Stimulated activated CD8-positive, alpha-beta memory T cell treated with anti-CD3 and anti-CD28 coated beads, Interleukin-15, amount 100 ng/mL, for 24 hours (primary cell): ENCODE results near the gene SAMD13.
"Not testable (repeated sequence)": the region's sequence is repeated elsewhere in the genome, so short reads cannot be mapped to it uniquely, and the experiment has no call there.

Experiments
- DNase-seq: peaks from one replicate; pipeline ENCODE4 v3.0.0-alpha.2; 2020; ENCODE audit warnings: low read depth

The SAMD13 gene

DNA sequence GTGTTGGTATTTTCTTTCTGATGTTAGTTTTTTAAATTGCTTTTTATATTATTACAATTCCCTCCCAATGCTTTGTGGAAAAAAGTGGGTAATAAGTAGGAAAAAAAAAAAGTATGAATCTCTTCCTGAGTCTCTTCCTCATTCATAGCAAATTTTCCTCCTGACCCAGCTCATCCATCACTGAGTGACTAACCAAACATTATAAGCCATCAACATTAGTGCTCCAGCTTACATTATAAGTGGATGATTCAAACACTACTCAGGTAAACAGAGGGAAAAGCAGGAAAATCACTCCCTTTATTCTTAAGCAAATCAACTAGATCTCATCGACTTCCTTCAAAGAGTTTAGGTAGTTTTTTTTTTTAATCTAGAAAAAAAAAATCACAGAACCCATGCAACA is 15.4 kb upstream of the SAMD13 start:
- DNase-seq = no peak

DNA sequence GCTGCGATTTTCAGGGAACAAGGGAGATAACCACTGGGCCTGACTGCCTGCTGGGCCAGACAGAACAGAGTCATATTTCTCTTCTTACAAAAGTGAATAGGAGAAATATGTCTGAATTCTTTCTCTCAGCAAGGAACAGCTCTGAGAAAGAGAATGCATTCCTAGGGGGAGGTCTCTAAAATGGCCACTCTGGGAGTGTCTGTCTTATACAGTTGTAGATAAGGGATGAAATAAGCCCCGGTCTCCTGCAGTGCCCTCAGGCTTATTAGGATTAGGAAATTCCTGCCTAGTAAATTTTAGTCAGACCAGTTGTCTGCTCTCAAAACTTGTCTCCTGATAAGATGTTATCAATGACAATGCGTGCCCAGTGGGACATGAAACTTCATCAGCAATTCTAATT is 14.1 kb upstream of the SAMD13 start:
- DNase-seq = not testable (repeated sequence)

DNA sequence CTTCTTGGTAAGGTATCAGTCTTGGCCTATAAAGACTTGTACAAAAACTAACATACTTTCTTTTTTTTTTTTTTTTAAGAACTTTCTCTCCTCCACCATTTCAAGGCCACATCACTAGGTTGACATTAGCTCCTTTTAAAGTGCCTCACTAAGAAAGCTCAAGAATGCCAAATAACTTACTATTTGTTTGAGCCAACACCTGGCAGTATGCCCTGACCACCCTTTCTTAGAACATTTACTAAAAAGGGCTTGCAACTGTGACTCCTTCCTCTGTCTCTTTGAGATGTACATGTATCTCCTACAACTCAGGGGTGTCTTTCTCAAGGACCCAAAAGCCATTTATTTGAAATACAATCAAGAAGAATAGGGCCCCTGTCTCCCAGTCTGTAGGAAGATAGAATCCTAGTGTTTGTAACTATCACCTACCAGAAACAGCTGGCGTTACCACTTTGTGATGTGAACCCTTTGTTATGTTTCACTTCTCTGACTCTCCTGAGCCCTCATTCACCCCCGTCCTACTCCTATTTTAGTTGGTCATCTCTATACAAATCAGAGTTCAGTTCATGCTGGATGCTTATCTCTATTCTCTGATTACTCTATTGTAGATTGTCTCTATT is 12.2 kb upstream of the SAMD13 start:
- DNase-seq = no peak

- no peak for DNase-seq
Measured at GRCh38 chr1:84291882-84292655, 9.4 kb upstream of the SAMD13 start.

- no peak for DNase-seq
Measured at GRCh38 chr1:84293766-84294165, 7.7 kb upstream of the SAMD13 start.

DNA sequence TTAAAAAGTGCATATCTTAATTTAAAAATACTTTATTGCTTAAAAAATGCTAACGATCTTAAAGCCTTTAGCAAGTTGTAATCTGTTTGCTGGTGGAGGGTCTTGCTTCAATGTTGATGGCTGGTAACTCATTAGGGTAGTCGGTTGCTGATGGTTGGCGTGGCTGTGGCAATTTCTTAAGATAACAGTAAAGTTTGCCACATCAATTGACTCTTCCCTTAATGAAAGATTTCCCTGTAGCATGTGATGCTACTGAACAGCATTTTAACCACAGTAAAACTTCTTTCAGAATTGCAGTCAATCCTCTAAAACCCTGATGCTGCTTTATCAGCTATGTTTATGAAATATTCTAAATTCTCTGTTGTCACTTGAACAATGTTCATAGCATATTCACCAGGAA is 6.8 kb upstream of the SAMD13 start:
- no peak for DNase-seq

GRCh38 chr1:84297546-84298244 is 3.8 kb upstream of the SAMD13 start:
- DNase-seq = no peak

DNA sequence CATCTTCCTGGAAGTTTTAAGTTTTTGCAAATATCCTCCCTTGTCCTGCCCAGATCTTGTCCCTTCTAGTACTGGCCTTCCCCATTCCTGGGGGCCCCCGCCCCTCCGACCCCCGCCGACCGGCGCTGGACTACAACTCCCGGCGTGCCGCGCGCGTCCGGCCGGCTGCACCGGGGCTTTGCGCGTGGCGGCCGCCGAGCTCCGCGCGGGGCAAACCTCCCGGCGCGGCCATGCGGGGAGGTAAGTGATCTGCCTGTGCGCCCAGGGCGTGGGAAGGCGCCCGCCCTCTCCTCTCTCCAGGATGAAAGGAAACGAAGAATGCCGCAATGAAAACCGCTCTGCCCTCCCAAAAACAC is 3.2 kb upstream of the SAMD13 start:
- DNase-seq = peak; percentile 24

DNA sequence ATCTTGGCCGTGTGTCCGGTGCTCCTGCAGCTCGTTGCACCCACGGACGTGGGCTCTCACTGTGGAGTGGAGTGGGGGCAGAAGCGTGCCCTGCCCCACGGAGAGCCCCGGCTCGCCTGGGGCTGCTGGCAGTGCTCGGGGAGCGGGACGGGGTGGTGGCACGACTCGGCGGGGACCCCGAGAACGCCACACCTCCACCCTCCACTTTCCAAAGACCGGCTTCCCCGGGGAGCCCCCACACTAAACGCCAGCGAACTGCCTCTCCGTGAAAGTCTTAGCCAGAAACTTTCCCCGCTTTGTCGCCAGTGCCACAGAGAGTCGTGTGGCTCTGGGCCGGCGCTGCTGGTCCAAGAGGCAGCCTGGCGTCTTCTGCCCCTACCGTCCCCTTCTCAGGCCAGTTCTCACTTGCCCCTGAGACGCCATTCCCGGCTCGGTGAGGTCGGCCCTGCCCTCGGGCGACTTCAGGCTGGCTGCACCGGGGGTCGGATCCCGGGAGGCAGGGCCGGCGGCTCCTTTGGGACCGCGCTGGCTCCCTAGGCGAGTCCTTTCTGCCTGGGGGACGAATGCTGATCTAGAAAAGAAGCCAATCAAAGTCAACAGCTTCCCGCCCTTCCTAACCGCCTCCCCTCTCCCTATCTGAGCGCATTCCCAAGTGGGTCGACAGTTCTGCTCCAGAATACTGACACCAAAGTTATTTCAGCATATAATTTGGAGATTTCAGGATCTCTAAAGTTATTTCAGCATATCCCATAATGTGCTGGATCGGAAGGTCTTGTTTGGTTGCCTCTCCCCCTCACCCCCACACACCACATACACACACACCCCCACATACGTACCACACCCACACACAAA is 2.6 kb upstream of the SAMD13 start:
- no peak for DNase-seq

DNA sequence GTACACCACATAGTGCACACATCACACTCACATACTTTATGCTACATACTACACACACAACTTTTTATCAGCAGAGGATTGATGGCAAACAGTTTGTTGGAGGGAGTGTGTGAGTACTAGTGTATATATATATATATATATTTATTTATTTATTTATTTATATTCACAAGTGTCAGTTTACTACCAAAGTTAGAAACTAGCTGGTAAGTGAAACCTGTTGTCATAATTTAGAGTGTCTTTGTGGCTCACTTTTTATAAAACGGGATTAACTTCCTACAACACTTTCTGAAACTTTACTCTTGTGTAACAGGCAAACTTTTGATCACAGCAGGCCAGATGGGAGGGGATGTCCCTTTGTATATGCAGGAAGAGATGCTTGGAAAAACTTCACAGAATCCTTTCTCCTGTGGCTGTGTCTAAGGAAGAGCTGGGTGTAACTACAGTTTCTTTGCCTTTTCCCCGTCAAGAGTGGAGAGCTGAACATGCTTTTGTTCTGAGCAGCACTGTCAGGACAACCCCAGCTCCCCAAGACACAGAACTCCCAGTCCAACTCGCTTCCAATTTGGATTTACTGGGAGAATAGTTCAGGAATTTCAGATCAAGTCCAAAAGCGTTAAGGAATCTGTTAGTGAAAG is 1.9 kb upstream of the SAMD13 start:
- no peak for DNase-seq

- no peak for DNase-seq
Measured at GRCh38 chr1:84300501-84300900, 1.0 kb upstream of the SAMD13 start.

DNA sequence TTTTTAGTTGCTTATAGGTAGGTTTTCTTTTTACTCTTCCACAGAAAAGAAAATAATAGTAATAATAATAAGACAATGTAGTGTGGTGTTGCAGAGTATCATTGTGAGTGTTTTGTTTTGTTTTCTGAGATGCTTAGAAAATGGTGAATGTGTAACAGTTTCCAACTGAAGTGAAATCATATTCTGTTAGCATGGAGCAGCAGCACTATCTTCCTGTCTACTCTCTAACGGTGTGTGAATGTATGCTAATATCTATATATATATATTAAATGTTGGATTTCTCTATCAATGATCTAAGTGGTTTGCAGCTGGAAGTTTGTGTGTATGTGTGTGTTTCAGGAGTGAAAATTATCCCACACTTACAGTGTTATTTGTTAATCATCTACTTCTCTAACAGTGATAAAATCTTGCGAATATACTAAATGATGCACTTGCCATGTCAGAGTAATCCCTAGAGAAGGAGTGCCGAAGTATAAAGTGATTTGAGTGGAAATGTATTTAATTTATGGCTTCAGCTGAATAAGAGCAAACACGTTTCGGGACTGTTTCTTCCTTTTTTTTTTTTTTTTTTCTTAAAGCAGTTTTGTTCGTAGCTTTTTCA is 377 bp downstream of the SAMD13 start:
- DNase-seq = no peak

DNA sequence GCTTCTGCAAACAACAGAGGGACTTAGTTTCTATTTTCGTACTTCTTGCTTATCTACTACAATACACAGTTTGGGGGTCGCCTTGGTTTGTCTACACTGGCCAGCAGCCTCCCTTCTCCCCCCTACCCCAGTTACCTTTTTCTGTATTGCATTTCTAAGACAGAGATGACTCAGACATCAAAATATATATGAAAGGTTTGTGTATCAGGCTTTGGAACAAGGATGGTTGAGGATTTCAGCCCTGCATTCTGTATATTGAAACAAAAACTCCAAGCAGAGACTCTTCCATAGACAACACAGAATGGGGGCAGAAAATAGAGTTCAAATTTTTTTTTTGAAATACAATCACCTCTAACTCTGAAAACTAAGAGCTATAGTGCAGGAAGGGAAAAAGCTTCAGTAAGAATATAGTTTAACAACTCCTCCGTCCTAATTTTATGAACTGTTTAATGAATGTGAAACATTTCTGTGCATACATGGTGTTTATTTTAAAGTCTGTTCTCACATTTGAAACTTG is 1.9 kb downstream of the SAMD13 start:
- no peak for DNase-seq

DNA sequence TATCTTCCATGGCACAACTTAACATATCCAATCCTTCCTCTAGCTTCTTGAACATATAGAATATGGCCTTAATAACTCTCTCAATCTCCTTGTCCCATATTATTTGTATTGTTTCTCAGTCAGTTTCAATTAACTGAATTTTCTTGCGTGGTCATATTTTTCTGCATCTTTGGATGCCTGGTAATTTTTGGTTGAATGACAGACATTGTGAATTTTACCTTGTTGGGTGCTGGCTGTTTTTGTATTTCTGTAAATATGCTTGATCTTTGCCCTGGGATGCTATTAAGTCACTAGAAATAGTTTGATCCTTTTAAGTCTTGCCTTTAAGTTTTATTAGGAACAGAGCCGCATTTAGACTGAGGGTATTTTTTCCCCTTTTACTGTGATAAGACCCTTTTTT is 5.9 kb downstream of the SAMD13 start:
- no peak for DNase-seq

GRCh38 chr1:84311296-84311695 is 9.8 kb downstream of the SAMD13 start:
- no peak for DNase-seq

GRCh38 chr1:84319662-84320061 is 18.2 kb downstream of the SAMD13 start:
- DNase-seq = no peak

- no peak for DNase-seq
Measured at GRCh38 chr1:84327830-84328229, 26.3 kb downstream of the SAMD13 start.

DNA sequence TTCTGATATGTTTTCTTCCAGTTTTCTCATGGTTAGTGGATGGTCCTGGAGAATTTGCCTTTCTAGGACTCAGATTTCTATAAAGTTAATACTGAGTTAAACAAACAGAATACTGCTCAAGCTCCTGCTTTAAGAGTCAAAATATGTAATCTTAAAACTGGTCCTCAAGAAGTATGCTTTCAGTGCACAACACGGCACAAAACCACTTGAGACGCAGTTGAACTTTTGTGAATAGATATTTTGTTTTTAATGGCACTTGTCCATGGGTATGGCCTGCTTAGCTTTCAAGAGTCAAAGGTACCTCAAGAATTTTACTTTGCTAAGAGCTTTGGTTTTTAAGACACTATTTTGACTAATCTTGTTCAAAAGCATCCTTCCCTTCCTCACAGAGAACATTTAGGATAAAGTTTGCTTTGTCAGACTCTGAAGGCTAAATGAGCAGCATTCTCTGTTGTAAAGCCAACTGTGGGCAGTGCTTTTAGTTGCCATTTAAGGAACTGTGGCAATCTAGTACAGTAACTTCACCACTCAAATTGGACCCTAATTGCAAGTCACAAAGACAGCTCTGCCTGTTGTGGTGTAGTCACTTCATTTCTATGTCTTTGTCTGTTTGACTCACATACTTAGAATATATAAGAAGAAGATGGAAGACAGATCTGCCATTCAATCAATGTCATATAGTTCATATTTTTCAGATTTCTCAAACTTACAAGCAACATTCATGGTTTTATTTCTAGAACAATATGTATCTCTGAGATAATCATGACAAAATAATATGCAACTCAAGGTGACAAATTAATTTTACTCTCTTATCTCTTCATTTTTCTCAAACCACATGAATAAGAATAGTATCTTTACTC is 28.8 kb downstream of the SAMD13 start:
- DNase-seq = no peak

DNA sequence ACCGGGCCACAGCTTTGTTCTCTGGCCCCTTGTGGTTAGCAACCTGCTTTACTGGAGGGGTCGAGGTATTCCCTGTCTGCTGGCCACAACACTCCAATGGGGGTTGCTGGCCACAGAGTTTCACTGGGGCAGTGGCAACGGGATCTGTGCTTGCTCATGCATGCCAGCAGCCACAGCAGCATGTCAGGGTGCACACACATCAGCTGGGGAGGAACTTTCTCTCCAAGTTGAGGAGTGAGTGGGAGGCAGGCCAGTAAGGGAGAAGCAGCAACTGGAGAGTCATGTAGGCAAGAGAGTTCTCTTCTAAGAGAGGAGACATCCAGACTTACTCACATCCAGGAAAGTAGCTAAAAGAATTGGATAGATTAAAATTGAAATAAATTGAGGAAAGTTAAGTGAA is 38.0 kb downstream of the SAMD13 start:
- no peak for DNase-seq

- no peak for DNase-seq
Measured at GRCh38 chr1:84344286-84344685, 42.8 kb downstream of the SAMD13 start.
